WI38 (cell line): Measurements from ENCODE around the gene STMP1.

Experiments
- H3K4me3 ChIP-seq: 2 replicates; pipeline ENCODE4 v1.5.1; 2011; ENCODE audit warnings: low read depth, mild to moderate bottlenecking, control low read depth, low read length
- CTCF ChIP-seq: IDR thresholded peaks from 2 replicates; pipeline ENCODE4 v1.5.1; 2012; ENCODE audit warnings: low read depth, mild to moderate bottlenecking, control low read depth, low read length

Gene STMP1

DNA sequence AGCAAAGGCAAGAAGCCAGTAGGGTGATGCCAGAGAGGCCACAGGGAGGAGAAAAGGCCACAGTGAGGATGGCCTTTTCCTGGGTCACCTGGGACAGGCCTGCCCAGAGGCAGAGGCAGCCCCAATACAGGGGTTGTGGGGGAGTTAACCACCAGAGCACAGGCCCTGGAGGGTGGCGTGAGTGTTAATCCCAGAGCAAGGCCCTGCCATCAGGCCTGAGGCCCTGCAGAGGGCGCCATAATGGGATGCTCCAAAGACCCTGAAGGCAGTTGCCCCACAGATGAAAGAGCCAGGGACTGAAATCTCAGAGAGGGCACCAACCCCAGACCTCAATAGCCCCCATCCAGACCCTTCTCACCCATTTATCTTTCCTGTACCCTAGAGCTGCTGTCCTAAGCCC lies 41.8 kb downstream of the STMP1 start:
- peak; percentile 20; the same call in 1 of the 2 replicates for TF ChIP-seq CTCF
- no peak overlapping the region for H3K4me3 ChIP-seq

- TF ChIP-seq CTCF: no peak
- no peak overlapping the region for H3K4me3 ChIP-seq
Measured at GRCh38 chr7:135704698-135705097, 42.4 kb downstream of the STMP1 start.

DNA sequence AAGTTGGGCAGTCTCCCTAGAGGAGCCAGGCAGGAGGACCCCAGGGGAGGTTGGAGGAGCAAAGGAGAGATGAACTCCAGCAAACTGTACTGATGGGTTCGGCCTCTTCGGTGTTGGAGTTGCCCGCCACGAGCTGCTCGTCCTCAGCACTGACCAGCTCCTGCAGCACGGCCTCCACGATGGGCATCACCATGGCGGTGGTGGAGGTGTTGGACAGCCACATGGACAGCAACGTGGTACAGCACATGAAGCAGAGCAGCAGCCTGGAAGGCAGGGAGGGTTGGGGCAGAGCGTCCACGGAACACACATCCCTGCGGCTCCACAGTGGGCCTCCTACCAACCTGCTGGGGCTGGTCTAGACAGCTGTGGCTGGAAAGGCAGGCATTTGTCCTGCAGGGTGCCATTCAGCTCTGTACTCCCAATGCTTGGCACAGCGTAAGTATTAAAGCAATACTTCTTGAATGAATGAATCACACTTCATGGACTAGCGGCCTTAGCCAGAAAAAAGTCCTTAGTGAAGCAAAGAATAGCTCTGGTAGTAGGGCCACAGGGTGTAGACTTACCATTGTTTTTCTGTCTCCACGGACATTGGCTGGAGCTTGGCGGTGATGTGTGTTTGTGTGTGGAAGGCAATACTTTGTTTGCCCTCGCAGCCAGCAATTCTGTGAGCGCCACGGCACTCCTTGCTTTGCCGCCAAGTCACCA lies 43.9 kb downstream of the STMP1 start:
- TF ChIP-seq CTCF: no peak
- H3K4me3 ChIP-seq: no peak overlapping the region

- H3K4me3 ChIP-seq: no peak overlapping the region
- TF ChIP-seq CTCF: no peak
Measured at GRCh38 chr7:135706858-135707569, 44.7 kb downstream of the STMP1 start.

DNA sequence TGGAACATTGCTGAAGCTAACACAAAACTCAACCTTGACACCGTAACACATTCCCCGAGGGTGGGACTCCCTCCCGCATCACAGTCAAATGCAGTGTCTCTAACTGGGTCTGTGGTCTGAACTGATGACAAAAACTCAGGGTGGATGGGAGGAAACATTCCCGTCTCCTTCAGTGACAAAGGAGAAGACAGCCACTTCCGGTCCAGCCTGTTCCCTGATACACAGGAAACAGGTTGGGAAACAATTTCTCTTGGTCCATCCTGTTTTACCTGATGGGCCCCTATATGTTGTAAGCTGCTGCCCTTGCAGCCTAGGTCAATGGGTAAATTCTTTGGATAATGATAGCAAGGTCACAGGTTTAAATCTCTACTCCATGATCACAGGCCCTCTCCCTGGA lies 45.3 kb downstream of the STMP1 start:
- H3K4me3 ChIP-seq: no peak overlapping the region
- no peak for TF ChIP-seq CTCF

- no peak for TF ChIP-seq CTCF
Measured at GRCh38 chr7:135708041-135708440, 45.7 kb downstream of the STMP1 start.

DNA sequence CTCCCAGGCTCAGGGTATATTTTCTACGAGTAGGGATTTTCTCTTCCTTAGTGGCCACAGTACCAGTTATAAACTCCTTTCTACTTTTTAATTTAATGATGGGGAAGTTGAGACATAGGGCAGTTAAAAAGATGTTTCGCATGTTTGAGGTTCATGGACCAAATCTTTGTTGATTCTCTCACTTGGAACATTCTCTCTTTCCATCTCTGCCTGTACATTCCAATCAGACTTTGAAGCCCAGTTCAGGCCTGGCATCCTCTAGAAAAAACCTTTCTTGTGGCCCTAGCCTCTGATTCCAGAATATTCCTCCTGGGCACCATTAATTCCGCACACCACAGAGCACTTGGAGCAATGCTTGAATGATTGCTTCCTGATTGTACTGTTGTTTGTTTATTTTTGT lies 47.2 kb downstream of the STMP1 start:
- TF ChIP-seq CTCF: no peak
- H3K4me3 ChIP-seq: no peak overlapping the region

More at GRCh38 chr7:135708041-135708440, 45.7 kb downstream of the STMP1 start:
- no peak overlapping the region for H3K4me3 ChIP-seq
